ENCODE results near the gene RFESD.
"Not testable (repeated sequence)": the region's sequence is repeated elsewhere in the genome, so short reads cannot be mapped to it uniquely, and the experiment has no call there.

RFESD gene

DNA sequence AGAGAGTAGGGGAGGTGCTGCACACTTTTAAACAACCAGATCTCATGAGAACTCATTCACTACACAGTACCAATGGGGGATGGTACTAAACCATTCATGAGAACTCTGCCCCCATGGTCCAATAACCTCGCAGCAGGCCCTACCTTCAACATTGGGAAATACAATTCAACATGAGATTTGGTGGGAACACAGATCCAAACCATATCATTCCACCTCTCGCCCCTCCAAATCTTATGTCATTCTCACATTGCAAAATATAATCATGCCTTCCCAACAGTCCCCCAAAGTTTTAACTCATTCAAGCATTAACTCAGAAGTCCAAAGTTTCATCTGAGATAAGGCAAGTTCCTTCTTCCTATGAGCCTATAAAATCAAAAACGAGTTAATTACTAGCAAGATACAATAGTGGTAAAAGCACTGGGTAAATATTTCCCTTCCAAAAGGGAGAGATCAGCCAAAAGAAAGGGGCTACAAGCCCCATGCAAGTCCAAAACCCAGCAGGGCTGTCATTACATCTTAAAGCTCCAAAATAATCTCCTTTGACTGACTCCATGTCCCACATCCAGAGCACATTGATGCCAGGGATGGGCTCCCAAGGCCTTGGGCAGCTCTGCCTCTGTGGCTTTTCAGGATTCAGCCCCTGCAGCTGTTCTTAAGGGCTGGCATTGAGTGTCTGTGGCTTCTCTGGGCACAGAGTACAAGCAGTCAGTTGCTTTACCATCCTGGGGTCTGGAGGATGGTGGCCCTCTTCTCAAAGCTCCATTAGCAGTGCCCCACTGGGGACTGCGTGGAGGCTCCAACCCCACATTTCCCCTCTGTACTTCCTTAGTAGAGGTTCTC lies 18.4 kb upstream of the RFESD start:
- Histone ChIP-seq H3K27me3 (ENCODE audit: control insufficient read depth, insufficient read depth, low read length, poor library complexity, severe bottlenecking) (peaks cover 9% of the 10 kb centered on the region), H3K4me1 (ENCODE audit: control insufficient read depth, insufficient read depth, low read length) (no peaks in the 10 kb centered on the region), H3K36me3 (ENCODE audit: control insufficient read depth, insufficient read depth, low read length) (no peaks in the 10 kb centered on the region), H3K4me3 (ENCODE audit: insufficient read depth, low read depth, low read length) (no peak overlapping the region), H3K9me3 (ENCODE audit: control insufficient read depth, low read length) (no peaks in the 10 kb centered on the region), H3K27ac (ENCODE audit: insufficient read depth, low read depth, low read length, poor library complexity, severe bottlenecking) (no peak overlapping the region)
- WGBS, 2 experiments, result 90% methylated on average over 3 to 4 of the region's 4 CpGs

DNA sequence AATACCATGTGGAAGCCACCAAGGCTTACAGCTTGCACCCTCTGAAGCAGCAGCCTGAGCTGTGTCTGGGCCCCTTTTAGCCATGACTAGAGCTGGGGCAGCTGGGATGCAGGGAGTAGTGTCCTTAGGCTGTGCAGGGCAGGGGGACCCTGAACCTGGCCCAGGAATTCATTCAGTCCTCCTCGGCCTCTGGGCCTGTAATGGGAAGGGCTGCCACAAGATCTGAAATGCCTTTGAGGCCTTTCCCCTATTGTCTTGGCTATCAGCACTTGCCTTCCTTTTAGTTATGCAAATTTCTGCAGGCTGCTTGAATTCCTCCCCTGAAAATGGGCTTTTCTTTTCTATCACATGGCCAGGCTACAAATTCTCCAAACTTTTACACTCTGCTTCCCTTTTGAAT lies 17.6 kb upstream of the RFESD start:
- H3K4me1 ChIP-seq (ENCODE audit: control insufficient read depth, insufficient read depth, low read length), result no peaks in the 10 kb centered on the region
- WGBS, 2 experiments, result 85 to 86% methylated on average over 1 of the region's 1 CpG
- H3K27me3 ChIP-seq (ENCODE audit: control insufficient read depth, insufficient read depth, low read length, poor library complexity, severe bottlenecking), result peaks cover 3% of the 10 kb centered on the region
- no peaks in the 10 kb centered on the region for H3K36me3 ChIP-seq (ENCODE audit: control insufficient read depth, insufficient read depth, low read length)
- H3K27ac ChIP-seq (ENCODE audit: insufficient read depth, low read depth, low read length, poor library complexity, severe bottlenecking), result no peak overlapping the region
- H3K4me3 ChIP-seq (ENCODE audit: insufficient read depth, low read depth, low read length), result no peak overlapping the region
- no peaks in the 10 kb centered on the region for H3K9me3 ChIP-seq (ENCODE audit: control insufficient read depth, low read length)

DNA sequence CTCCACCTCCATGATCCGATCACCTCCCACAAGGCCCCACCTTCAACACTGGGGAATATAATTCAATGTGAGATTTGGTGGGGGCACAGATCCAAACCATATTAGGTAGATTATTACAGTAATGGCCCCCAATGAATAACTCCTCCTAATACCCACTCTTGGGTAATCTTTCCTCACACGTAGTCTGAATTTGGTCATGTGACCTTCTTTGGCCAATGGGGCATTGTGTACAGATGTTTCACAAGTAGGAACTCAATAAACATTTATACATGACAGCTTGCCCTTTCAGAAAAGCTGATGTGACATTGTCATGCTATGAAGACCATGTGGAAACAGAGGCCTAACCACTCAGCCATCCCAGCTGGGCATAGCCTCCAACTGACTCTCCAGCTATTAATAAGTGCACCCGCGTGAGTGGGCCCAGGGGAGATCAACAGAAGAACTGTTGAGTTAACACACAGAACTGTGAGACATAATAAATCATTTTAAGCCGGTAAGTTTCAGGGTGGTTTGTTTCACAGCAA lies 16.1 kb upstream of the RFESD start:
- H3K36me3 ChIP-seq (ENCODE audit: control insufficient read depth, insufficient read depth, low read length), result no peaks in the 10 kb centered on the region
- WGBS, 2 experiments, result 99 to 100% methylated on average over 4 to 5 of the region's 5 CpGs
- H3K9me3 ChIP-seq (ENCODE audit: control insufficient read depth, low read length), result no peaks in the 10 kb centered on the region
- no peak overlapping the region for H3K4me3 ChIP-seq (ENCODE audit: insufficient read depth, low read depth, low read length)
- H3K27ac ChIP-seq (ENCODE audit: insufficient read depth, low read depth, low read length, poor library complexity, severe bottlenecking), result no peak overlapping the region
- H3K27me3 ChIP-seq (ENCODE audit: control insufficient read depth, insufficient read depth, low read length, poor library complexity, severe bottlenecking), result no peaks in the 10 kb centered on the region
- no peaks in the 10 kb centered on the region for H3K4me1 ChIP-seq (ENCODE audit: control insufficient read depth, insufficient read depth, low read length)

DNA sequence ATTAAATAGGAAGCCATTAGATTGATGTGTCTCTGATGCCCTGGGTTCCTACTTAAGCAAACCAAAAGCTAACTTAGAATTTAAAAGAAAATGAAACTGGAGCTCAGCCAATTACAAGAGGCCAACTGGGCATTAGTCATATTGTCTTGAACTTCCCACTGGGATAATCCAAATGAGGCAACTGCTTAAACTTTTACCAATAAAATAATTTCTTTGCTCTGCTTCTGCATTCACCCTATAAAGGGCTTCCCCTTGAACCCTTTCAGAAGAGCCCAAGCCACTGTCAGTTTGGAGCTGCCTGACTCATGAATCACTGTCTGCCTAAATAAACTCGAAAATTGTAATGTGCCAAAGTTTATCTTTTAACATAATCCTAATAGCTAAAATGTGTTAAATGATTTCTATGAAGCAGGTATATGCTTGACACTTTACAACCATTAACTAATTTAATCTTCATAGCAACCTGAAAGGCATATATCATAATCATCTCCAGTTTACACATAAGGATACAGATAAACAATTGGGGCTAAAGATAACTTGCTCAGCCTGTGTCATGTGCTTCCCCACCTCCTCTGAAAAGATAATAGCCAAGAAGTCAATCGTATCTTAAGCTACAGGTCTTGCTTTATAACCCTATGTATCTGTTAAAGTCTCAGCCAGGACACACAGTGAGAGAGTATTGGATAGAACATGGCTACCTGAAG lies 15.2 kb upstream of the RFESD start:
- H3K4me1 ChIP-seq (ENCODE audit: control insufficient read depth, insufficient read depth, low read length), result no peaks in the 10 kb centered on the region
- no peaks in the 10 kb centered on the region for H3K27me3 ChIP-seq (ENCODE audit: control insufficient read depth, insufficient read depth, low read length, poor library complexity, severe bottlenecking)
- H3K4me3 ChIP-seq (ENCODE audit: insufficient read depth, low read depth, low read length), result no peak overlapping the region
- H3K9me3 ChIP-seq (ENCODE audit: control insufficient read depth, low read length), result no peaks in the 10 kb centered on the region
- no peaks in the 10 kb centered on the region for H3K36me3 ChIP-seq (ENCODE audit: control insufficient read depth, insufficient read depth, low read length)
- no peak overlapping the region for H3K27ac ChIP-seq (ENCODE audit: insufficient read depth, low read depth, low read length, poor library complexity, severe bottlenecking)
- WGBS, 2 experiments, result 88 to 90% methylated on average over 1 to 2 of the region's 2 CpGs

DNA sequence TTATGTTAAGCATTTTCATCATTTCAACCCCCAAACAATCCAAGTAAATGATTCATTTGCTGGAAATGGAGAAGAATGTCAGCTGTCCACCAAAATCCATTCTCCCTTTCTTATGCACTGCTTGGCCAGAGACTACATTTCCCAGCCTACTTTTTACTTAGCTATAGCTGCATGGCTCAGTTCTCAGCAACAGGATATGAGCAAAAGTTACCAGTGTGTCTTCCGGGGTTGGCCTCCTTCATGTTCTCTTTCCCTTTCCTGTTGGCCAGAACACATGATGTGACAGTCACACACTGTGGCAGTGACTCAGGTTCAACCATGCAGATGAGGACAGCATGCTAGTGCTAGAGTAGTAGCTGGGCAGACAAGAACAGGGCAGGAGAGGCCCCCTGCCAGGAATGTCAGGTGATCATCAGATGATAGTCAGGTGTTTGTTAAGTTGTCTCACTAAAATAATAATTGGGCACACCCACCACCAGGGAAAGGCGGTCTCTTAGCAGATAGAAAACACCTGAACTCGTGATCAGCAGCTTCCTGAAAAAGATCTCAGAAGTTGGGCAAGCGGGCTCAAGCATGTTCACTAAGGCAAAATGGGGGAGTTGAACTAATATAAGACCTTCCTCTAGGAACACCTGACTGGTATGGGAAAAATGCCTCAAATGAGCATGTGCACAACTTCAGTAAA lies 14.4 kb upstream of the RFESD start:
- Histone ChIP-seq H3K27me3 (ENCODE audit: control insufficient read depth, insufficient read depth, low read length, poor library complexity, severe bottlenecking) (no peaks in the 10 kb centered on the region), H3K36me3 (ENCODE audit: control insufficient read depth, insufficient read depth, low read length) (no peaks in the 10 kb centered on the region), H3K9me3 (ENCODE audit: control insufficient read depth, low read length) (no peaks in the 10 kb centered on the region), H3K27ac (ENCODE audit: insufficient read depth, low read depth, low read length, poor library complexity, severe bottlenecking) (no peak overlapping the region), H3K4me3 (ENCODE audit: insufficient read depth, low read depth, low read length) (no peak overlapping the region), H3K4me1 (ENCODE audit: control insufficient read depth, insufficient read depth, low read length) (no peaks in the 10 kb centered on the region)
- WGBS, 2 experiments, result 93 to 94% methylated on average over 4 of the region's 4 CpGs

DNA sequence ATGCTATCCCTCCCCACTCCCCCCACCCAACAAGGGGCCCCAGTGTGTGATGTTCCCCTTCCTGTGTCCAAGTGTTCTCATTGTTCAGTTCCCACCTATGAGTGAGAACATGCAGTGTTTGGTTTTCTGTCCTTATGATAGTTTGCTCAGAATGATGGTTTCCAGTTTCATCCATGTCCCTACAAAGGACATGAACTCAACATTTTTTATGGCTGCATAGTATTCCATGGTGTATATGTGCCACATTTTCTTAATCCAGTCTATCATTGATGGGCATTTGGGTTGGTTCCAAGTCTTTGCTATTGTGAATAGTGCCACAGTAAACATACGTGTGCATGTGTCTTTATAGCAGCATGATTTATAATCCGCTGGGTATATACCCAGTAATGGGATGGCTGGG lies 13.6 kb upstream of the RFESD start:
- not testable (repeated sequence) for H3K9me3 ChIP-seq (ENCODE audit: control insufficient read depth, low read length); H3K27ac ChIP-seq (ENCODE audit: insufficient read depth, low read depth, low read length, poor library complexity, severe bottlenecking); H3K4me3 ChIP-seq (ENCODE audit: insufficient read depth, low read depth, low read length); H3K36me3 ChIP-seq (ENCODE audit: control insufficient read depth, insufficient read depth, low read length); H3K4me1 ChIP-seq (ENCODE audit: control insufficient read depth, insufficient read depth, low read length); H3K27me3 ChIP-seq (ENCODE audit: control insufficient read depth, insufficient read depth, low read length, poor library complexity, severe bottlenecking)
- 89 to 100% methylated on average over 2 of the region's 2 CpGs for WGBS, 2 experiments

DNA sequence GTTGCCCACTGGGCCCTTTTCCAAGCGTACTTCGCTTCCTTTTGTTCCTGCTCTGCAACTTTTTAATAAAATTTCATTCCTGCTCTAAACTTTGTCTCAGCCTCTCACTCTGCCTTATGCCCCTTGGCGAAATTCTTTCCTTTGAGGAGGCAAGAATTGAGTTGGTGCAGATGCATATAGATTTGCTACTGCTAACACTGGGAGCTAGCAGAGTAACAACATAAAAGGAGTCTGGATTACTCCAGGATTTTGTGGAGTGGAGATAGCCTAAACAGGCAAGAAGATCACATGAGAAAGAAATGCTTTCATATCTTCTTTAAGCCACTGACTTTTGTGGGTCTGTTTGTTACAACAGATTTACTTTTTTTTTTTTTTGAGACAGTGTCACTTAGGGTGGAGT lies 12.9 kb upstream of the RFESD start:
- Histone ChIP-seq H3K9me3 (ENCODE audit: control insufficient read depth, low read length) (no peaks in the 10 kb centered on the region), H3K36me3 (ENCODE audit: control insufficient read depth, insufficient read depth, low read length) (no peaks in the 10 kb centered on the region), H3K4me1 (ENCODE audit: control insufficient read depth, insufficient read depth, low read length) (no peaks in the 10 kb centered on the region), H3K4me3 (ENCODE audit: insufficient read depth, low read depth, low read length) (no peak overlapping the region), H3K27me3 (ENCODE audit: control insufficient read depth, insufficient read depth, low read length, poor library complexity, severe bottlenecking) (no peaks in the 10 kb centered on the region), H3K27ac (ENCODE audit: insufficient read depth, low read depth, low read length, poor library complexity, severe bottlenecking) (no peak overlapping the region)
- WGBS, 2 experiments, result 94 to 95% methylated on average over 3 of the region's 3 CpGs

DNA sequence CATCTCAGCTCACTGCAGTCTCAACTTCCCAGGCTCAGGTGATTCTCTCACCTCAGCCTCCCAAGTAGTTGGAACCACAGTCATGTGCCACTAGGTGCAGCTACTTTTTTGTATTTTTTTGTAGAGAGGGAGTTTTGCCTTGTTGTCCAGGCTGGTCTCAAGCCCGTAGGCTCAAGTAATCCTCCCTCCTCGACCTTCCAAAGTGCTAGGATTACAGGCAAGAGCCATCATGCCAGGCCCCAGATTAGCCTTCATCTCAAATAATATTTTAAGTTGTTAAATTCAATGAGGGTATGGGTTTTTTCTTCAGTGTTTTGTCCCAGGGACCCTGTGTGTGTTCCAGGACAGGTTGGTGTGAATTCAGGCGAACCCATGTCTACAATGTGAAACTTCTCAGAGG lies 12.5 kb upstream of the RFESD start:
- Histone ChIP-seq H3K9me3 (ENCODE audit: control insufficient read depth, low read length) (no peaks in the 10 kb centered on the region), H3K4me3 (ENCODE audit: insufficient read depth, low read depth, low read length) (no peak overlapping the region), H3K4me1 (ENCODE audit: control insufficient read depth, insufficient read depth, low read length) (no peaks in the 10 kb centered on the region), H3K27me3 (ENCODE audit: control insufficient read depth, insufficient read depth, low read length, poor library complexity, severe bottlenecking) (no peaks in the 10 kb centered on the region), H3K27ac (ENCODE audit: insufficient read depth, low read depth, low read length, poor library complexity, severe bottlenecking) (no peak overlapping the region), H3K36me3 (ENCODE audit: control insufficient read depth, insufficient read depth, low read length) (no peaks in the 10 kb centered on the region)
- WGBS, 2 experiments, result 91 to 100% methylated on average over 3 of the region's 3 CpGs

DNA sequence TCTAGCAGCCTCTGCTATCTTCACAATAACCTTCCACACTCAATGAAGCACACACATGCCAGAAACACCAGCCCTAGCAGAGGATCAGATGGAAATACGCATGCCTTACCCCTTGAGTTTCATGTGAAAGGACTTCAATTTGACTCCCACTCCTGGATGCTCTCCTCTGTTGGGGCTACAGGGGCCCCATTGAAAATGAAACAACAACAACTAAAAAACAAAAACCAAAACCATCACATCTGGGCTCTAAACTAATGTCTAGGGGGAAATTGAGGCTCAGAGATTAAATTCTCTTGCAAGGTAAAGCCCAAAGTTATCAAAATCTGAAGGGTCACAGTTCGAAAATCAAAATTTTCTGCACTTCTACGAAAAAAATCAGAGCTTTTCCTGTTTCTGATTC lies 7.9 kb upstream of the RFESD start:
- Histone ChIP-seq H3K4me1 (ENCODE audit: control insufficient read depth, insufficient read depth, low read length) (no peaks in the 10 kb centered on the region), H3K4me3 (ENCODE audit: insufficient read depth, low read depth, low read length) (no peak overlapping the region), H3K27me3 (ENCODE audit: control insufficient read depth, insufficient read depth, low read length, poor library complexity, severe bottlenecking) (no peaks in the 10 kb centered on the region), H3K27ac (ENCODE audit: insufficient read depth, low read depth, low read length, poor library complexity, severe bottlenecking) (no peak overlapping the region), H3K36me3 (ENCODE audit: control insufficient read depth, insufficient read depth, low read length) (no peaks in the 10 kb centered on the region), H3K9me3 (ENCODE audit: control insufficient read depth, low read length) (no peaks in the 10 kb centered on the region)
- 88 to 91% methylated on average over 3 of the region's 3 CpGs for WGBS, 2 experiments

DNA sequence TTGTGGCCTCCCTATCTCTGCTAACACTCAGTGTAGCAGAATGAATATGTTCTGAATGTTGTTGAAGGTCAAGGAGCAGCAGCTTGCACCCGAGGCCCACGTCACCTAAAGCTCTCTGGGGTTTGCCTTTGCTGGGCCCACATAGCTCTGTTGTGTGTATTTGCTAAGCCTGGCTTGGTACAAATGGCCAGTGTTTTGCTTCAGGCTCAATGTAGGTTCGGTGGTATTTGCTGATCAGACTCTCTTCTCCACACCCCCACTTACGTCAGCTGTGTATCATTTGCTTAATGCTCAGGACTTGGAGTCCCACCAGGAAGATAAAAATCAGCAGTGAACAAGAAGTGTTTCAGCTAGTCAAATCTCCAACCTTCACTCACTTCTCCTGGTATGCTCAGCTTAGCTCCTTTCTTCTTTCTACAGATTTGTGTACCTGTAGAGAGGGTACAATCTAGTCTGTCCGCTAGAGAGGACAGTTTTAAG lies 4.8 kb upstream of the RFESD start:
- Histone ChIP-seq H3K27me3 (ENCODE audit: control insufficient read depth, insufficient read depth, low read length, poor library complexity, severe bottlenecking) (no peaks in the 10 kb centered on the region), H3K4me3 (ENCODE audit: insufficient read depth, low read depth, low read length) (no peak overlapping the region), H3K4me1 (ENCODE audit: control insufficient read depth, insufficient read depth, low read length) (no peaks in the 10 kb centered on the region), H3K36me3 (ENCODE audit: control insufficient read depth, insufficient read depth, low read length) (no peaks in the 10 kb centered on the region), H3K27ac (ENCODE audit: insufficient read depth, low read depth, low read length, poor library complexity, severe bottlenecking) (no peak overlapping the region), H3K9me3 (ENCODE audit: control insufficient read depth, low read length) (no peaks in the 10 kb centered on the region)
- WGBS, 2 experiments, result 93% methylated on average over 5 of the region's 5 CpGs
